HG03280 (cell line): ENCODE results near the gene BRWD1.
A peak's percentile ranks its signal among the peaks of the same experiment; 100 is the strongest.

Source experiments
- ATAC-seq: cut with Tn5 transposase; IDR thresholded peaks from one replicate; pipeline ENCODE4 v1.9.1; 2021; ENCODE audit warnings: mild to moderate bottlenecking, moderate library complexity; ENCODE audit not compliant: unreplicated experiment

The BRWD1 gene

GRCh38 chr21:39204134-39204533 is 109.3 kb downstream of the BRWD1 start:
- ATAC-seq: no peak

- ATAC-seq: no peak
Observed at GRCh38 chr21:39198800-39199199, 114.6 kb downstream of the BRWD1 start.

GRCh38 chr21:39197448-39198233 is 115.8 kb downstream of the BRWD1 start:
- no peak for ATAC-seq

GRCh38 chr21:39196838-39197237 is 116.6 kb downstream of the BRWD1 start:
- ATAC-seq: no peak

- no peak for ATAC-seq
Observed at GRCh38 chr21:39196310-39196709, 117.1 kb downstream of the BRWD1 start.

GRCh38 chr21:39193380-39193779 is 120.1 kb downstream of the BRWD1 start:
- ATAC-seq: no peak

GRCh38 chr21:39189857-39190604 is 123.4 kb downstream of the BRWD1 start:
- no peak for ATAC-seq

- no peak for ATAC-seq
Observed at GRCh38 chr21:39188521-39189139, 124.8 kb downstream of the BRWD1 start.

- ATAC-seq: no peak
Observed at GRCh38 chr21:39187141-39187540, 126.3 kb downstream of the BRWD1 start.

- ATAC-seq: no peak
Observed at GRCh38 chr21:39186676-39187075, 126.8 kb downstream of the BRWD1 start.

GRCh38 chr21:39185157-39185556 is 128.3 kb downstream of the BRWD1 start:
- no peak for ATAC-seq

- no peak for ATAC-seq
Observed at GRCh38 chr21:39184050-39184980, 129.1 kb downstream of the BRWD1 start.

- peak; percentile 85 for ATAC-seq
Observed at GRCh38 chr21:39183272-39184049, 130.0 kb downstream of the BRWD1 start, which contains the start of gene PSMG1. PSMG1 (minus strand) TSS chr21:39183451; CDS start chr21:39183385, 66 bp downstream.

GRCh38 chr21:39182484-39183271 is 130.8 kb downstream of the BRWD1 start:
- ATAC-seq: no peak

- no peak for ATAC-seq
Observed at GRCh38 chr21:39182016-39182415, 131.4 kb downstream of the BRWD1 start.

- ATAC-seq: no peak
Observed at GRCh38 chr21:39181205-39181818, 132.1 kb downstream of the BRWD1 start.

GRCh38 chr21:39180429-39181019 is 132.9 kb downstream of the BRWD1 start:
- no peak for ATAC-seq

- no peak for ATAC-seq
Observed at GRCh38 chr21:39178421-39178820, 135.0 kb downstream of the BRWD1 start.
